Upper lobe of right lung (tissue), 1 donor: ENCODE results near the gene TTBK2. TPM values are rescaled to one million over a fixed set of nuclear protein-coding genes. Genes with fewer than 3 reads are reported as not detected.

Experiments used
- ATAC-seq: fragments of 200-7000 bp; cut with Tn5 transposase; one replicate; pipeline ENCODE4 v1.9.1; 2020; ENCODE audit warnings: mild to moderate bottlenecking, moderate library complexity
- DNase-seq: peaks from one replicate; pipeline ENCODE4 v3.0.0-alpha.2; 2020
- H3K27ac ChIP-seq: fragments of 200-600 bp; one replicate; pipeline ENCODE4 v1.8.0; 2022
- H3K27me3 ChIP-seq: fragments of 200-600 bp; one replicate; pipeline ENCODE4 v1.8.0; 2022; ENCODE audit warnings: mild to moderate bottlenecking
- H3K36me3 ChIP-seq: fragments of 200-600 bp; one replicate; pipeline ENCODE4 v1.8.0; 2022
- H3K4me1 ChIP-seq: fragments of 200-600 bp; one replicate; pipeline ENCODE4 v1.8.0; 2022
- H3K4me3 ChIP-seq: fragments of 200-600 bp; one replicate; pipeline ENCODE4 v1.8.0; 2022; ENCODE audit warnings: mild to moderate bottlenecking
- H3K9me3 ChIP-seq: fragments of 200-600 bp; one replicate; pipeline ENCODE4 v1.8.0; 2022
- intact Hi-C: fragments of 100-400 bp; cut with DNase I; formaldehyde crosslinking; loops from one replicate; pipeline ENCODE4 v1.11.0; 2022
- total RNA-seq: library from RNA; stranded (reverse); fragmentation: NEBNext Ultra II Directional; extraction: Animal tissue kit (Norgen Biotek cat#: 25700); gene quantifications from one replicate; pipeline ENCODE4 v1.2.1, GENCODE V29; 2021
- TF ChIP-seq, protein P1 (sequence below): fragments of 200-600 bp; IDR thresholded peaks from one replicate; pipeline ENCODE4 v1.8.0; 2022; ENCODE audit warnings: antibody characterized with exemption
- donor health status: DM: no; HTN: yes; CAD: no; lungs with severe emphysema.

Gene TTBK2
- total RNA-seq, 1 donor from 2014 or later = 19.1 TPM

DNA sequence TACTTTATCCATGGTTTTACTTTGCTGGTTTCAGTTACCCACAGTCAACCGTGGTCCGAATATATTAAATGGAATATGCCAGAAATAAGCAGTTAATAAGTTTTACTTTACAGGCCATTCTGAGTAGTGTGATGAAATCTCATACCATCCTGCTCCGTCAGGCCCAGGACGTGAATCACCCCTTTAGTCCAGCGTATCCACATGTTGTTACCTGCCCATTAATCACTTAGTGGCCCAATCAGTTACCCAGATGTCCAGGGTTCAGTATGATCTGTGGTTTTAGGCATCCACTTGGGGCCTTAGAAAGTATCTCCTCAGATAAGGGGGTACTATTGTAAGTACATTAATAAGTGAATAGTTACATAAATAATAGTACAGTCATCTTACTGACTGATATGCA lies 88.0 kb downstream of the TTBK2 start:
- TF ChIP-seq, protein P1, sequence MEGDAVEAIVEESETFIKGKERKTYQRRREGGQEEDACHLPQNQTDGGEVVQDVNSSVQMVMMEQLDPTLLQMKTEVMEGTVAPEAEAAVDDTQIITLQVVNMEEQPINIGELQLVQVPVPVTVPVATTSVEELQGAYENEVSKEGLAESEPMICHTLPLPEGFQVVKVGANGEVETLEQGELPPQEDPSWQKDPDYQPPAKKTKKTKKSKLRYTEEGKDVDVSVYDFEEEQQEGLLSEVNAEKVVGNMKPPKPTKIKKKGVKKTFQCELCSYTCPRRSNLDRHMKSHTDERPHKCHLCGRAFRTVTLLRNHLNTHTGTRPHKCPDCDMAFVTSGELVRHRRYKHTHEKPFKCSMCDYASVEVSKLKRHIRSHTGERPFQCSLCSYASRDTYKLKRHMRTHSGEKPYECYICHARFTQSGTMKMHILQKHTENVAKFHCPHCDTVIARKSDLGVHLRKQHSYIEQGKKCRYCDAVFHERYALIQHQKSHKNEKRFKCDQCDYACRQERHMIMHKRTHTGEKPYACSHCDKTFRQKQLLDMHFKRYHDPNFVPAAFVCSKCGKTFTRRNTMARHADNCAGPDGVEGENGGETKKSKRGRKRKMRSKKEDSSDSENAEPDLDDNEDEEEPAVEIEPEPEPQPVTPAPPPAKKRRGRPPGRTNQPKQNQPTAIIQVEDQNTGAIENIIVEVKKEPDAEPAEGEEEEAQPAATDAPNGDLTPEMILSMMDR = no peak
- DNase-seq (no peak), ATAC-seq (no peak)
- Histone ChIP-seq H3K4me1 (no peaks in the 10 kb centered on the region), H3K36me3 (peaks cover 2% of the 10 kb centered on the region), H3K27me3 (no peaks in the 10 kb centered on the region), H3K4me3 (no peak overlapping the region), H3K27ac (no peak overlapping the region), H3K9me3 (no peaks in the 10 kb centered on the region)
- intact Hi-C loops = no loop called here

DNA sequence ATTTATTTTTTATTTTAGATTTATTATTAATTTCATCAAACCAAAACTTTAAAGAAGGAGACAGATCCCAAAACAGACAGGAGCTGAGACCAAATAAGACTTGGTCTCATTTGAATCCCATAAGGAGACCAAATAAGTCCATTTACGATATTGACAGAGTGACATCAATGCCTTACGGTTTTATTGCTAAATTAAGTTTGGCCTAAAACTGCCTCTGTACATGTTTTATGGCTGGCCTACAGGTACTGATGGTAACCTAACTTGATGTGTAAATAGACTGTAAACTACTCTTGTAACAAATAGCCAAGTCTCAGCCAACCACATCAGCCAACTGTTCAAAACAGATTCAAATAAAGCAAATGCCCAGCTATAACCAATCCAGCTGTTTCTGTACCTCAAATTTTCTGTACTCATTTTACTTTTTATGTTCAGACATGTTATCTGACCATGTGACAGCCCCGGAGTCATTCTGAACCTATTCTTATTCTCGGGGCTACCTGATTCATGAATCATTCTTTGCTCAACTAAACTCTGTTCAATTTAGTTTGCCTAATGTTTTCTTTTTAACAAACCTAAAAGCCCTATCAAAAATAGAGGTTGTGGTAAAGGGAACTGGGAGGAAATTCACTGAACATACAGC lies 94.2 kb downstream of the TTBK2 start:
- DNase-seq = no peak
- Histone ChIP-seq H3K4me3 (no peak overlapping the region), H3K27me3 (no peaks in the 10 kb centered on the region), H3K9me3 (no peaks in the 10 kb centered on the region), H3K27ac (no peak overlapping the region), H3K36me3 (peaks cover 10% of the 10 kb centered on the region), H3K4me1 (no peaks in the 10 kb centered on the region)
- intact Hi-C loops = no loop called here
- TF ChIP-seq, protein P1 = no peak
- no peak for ATAC-seq

DNA sequence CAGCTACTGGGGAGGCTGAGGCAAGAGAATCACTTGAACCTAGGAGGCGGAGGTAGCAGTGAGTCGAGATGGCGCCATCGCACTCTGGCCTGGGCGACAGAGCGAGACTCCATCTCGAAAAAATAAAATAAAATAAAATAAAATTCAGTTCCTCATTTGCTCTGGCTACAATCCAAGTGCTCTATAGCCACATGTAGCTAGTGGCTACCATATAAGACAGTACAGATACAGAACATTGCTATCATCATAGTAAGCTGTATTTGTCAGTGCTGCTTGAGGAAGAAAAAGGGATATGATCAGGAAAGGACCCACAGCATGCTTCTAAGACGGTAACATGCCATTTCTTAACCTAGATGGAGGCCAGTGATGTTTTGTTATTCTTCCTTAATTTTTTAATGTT lies 95.0 kb downstream of the TTBK2 start:
- H3K36me3 ChIP-seq = peaks cover 10% of the 10 kb centered on the region
- no peaks in the 10 kb centered on the region for H3K9me3 ChIP-seq
- H3K4me1 ChIP-seq = no peaks in the 10 kb centered on the region
- TF ChIP-seq, protein P1 = no peak
- no peak overlapping the region for H3K4me3 ChIP-seq
- H3K27ac ChIP-seq = no peak overlapping the region
- intact Hi-C loops = no loop called here
- no peak for ATAC-seq
- DNase-seq = no peak
- H3K27me3 ChIP-seq = no peaks in the 10 kb centered on the region

DNA sequence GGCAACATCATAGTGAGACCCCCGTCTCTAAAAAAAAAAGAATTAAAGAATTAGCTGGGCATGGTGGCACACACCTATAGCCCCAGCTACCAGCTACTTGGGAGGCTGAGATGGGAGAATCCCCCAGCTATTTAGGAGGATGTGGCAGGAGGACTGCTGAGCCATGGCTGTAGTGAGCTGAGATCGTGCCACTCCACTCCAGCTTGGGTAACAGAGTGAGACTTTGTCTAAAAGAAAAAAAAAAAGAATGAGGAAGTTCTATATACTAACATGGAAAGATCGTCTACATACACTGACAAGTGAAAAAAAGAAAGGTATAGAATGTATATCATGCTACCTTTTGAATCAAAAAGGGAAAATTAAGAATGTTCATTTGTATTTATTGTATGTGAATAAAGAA lies 99.8 kb downstream of the TTBK2 start:
- no peaks in the 10 kb centered on the region for H3K36me3 ChIP-seq
- no peak overlapping the region for H3K4me3 ChIP-seq
- no peaks in the 10 kb centered on the region for H3K27me3 ChIP-seq
- DNase-seq (no peak), ATAC-seq (no peak)
- H3K4me1 ChIP-seq = no peaks in the 10 kb centered on the region
- no peaks in the 10 kb centered on the region for H3K9me3 ChIP-seq
- TF ChIP-seq, protein P1 = no peak
- H3K27ac ChIP-seq = no peak overlapping the region
- intact Hi-C loops = no loop called here

- ATAC-seq = no peak
- H3K4me3 ChIP-seq = no peak overlapping the region
- H3K9me3 ChIP-seq = no peaks in the 10 kb centered on the region
- intact Hi-C loops = no loop called here
- TF ChIP-seq, protein P1 = no peak
- no peaks in the 10 kb centered on the region for H3K36me3 ChIP-seq
- no peaks in the 10 kb centered on the region for H3K27me3 ChIP-seq
- H3K27ac ChIP-seq = no peak overlapping the region
- no peaks in the 10 kb centered on the region for H3K4me1 ChIP-seq
- DNase-seq = no peak
These were observed 100.8 kb downstream of the TTBK2 start for GRCh38 chr15:42819786-42820185.

- Histone ChIP-seq H3K27me3 (no peaks in the 10 kb centered on the region), H3K27ac (no peak overlapping the region), H3K9me3 (no peaks in the 10 kb centered on the region), H3K36me3 (peaks cover 11% of the 10 kb centered on the region), H3K4me1 (no peaks in the 10 kb centered on the region), H3K4me3 (no peak overlapping the region)
- no peak for DNase-seq
- intact Hi-C loops = no loop called here
- TF ChIP-seq, protein P1 = no peak
- no peak for ATAC-seq
These were observed 109.1 kb downstream of the TTBK2 start for GRCh38 chr15:42811433-42811832.
